GOT3 (cell line): Measurements from ENCODE around the gene HHEX.

Source experiments
- DNase-seq: peaks from one replicate; lab custom pipeline; 2025; ENCODE audit warnings: mixed read lengths; lab: John Stamatoyannopoulos, UW

HHEX gene

GRCh38 chr10:92692697-92693533, 3.2 kb downstream of the HHEX start:
- DNase-seq = no peak

DNA sequence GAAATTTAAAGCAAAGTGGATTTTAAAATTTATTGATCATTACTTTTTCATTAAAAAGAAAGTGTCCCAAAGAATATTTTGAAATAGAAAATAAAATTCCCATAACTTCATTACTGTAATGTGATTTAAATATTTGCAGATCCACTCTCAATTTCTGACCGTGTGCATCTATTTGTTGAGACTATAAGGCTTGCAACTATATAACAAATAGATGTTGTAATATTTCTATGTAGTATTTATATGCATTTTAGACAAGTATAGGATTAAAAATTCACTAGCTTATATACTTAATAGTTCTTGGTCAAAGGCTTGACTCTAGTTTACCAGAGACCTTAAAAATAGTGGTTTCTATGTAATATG, 3.8 kb downstream of the HHEX start:
- no peak for DNase-seq

DNA sequence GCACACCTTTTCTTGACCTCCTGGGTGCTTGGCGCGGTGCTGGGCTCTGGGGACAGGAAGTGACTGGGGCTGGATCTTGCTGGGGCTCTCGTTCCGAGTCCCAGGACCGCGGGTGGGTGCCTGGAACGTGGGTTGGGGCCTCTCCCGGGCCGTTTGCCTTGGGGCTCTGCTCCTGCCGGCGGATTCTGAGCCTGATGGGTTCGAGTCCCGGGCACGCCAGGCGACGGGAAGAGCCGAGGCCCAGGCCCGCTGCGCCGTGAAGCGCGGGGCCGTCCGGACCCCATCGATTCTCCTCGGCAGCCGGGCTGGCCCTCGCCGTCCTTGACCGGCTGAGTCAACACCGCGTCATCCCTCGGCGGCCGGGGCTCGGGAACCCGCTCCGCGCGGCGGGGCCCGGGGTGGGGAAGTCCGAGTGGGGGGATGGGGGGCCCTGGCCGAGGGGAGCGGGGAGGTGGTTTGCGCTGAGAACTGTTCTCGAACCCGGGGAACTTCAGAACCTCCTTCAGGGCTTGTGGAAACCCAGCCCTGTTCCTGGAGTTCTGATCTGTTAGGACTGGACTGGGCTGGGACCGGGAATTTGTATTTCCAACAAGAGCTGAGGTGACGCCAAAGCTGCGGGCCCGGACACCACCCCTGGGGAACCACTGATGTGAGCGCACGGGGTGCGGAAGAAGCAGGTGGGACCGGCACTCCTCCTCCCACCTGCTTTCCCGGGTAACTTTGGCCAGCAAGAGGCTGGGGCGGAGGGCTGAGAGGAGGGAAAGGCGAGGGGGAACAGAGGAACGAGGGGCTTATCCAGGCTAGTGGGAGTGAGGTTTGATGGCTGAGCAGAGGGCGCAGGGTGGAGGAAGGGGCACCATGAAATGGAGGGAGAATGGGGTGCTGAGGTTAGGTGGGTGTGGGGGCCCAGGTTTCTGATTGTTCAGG, 6.2 kb downstream of the HHEX start:
- DNase-seq = no peak

GRCh38 chr10:92696606-92697383, 7.0 kb downstream of the HHEX start:
- no peak for DNase-seq

- no peak for DNase-seq
Measured at GRCh38 chr10:92697663-92698511, 8.1 kb downstream of the HHEX start.

- no peak for DNase-seq
Measured at GRCh38 chr10:92699193-92699517, 9.4 kb downstream of the HHEX start.

DNA sequence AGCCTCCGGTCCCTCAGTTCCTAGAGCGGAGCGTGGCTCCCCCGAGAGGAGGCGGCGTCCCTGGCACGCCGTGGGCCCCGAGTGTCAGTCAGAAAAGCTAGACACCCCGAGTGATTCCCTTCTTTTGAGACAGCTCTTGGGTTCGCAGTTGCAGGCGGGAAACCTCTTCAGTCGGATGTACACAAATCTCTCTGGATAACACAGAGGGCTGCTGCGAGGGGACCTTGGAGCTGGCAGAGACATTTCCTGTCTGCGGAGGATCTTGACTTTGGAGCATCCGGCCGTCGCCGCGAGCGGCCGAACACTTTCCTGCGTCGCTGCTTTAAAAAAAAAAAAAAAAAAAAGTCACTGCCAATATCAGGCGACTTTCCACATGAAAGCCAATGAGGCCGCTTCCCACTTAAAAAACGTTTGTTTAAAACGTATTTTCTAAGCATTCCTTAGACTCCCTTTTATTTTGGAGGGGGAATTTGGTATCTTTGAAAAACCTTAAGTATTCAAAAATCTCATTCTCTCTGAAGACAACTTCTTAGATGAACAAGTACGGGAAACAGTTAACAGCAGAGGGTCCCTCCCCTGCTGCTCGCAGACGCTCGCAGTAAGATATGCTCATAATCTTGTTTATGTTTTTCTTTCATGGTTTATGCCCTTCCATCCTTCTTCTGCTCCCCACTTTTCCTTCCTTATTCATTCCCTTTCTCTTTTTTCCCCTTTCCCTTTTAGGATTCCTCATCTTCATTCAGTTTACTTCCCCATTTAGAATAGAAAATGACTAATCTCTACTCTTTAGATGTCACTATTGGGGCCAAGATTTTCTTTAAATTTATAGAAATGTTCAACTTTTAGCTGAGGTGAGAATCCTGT, 10.0 kb downstream of the HHEX start:
- DNase-seq = no peak

GRCh38 chr10:92702301-92702916, 12.7 kb downstream of the HHEX start:
- DNase-seq = no peak

- DNase-seq = no peak
Measured at GRCh38 chr10:92712016-92712889, 22.5 kb downstream of the HHEX start.

GRCh38 chr10:92714152-92714845, 24.5 kb downstream of the HHEX start:
- no peak for DNase-seq

- DNase-seq = no peak
Measured at GRCh38 chr10:92714872-92715271, 25.1 kb downstream of the HHEX start.

GRCh38 chr10:92719991-92720830, 30.5 kb downstream of the HHEX start:
- DNase-seq = no peak

- no peak for DNase-seq
Measured at GRCh38 chr10:92720831-92721165, 31.0 kb downstream of the HHEX start.

DNA sequence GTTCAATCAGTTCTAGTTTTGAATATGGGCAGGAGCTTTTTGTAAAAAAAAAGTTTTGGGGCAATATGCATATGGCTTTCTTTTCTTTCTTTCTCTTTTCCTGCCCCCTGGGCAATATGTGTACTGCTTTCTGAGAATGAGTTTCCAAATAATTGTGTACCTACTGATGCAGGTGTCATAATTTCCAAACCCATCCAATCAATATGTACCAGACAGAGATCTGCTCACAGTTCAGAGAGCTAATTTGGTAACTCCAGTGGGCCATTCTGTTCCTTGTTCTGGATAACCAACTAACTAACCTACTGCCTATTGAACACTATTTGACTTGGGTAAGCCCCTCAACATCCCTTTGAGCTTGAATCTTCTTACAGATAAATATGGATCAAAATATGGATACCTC, 32.6 kb downstream of the HHEX start:
- DNase-seq = no peak

DNA sequence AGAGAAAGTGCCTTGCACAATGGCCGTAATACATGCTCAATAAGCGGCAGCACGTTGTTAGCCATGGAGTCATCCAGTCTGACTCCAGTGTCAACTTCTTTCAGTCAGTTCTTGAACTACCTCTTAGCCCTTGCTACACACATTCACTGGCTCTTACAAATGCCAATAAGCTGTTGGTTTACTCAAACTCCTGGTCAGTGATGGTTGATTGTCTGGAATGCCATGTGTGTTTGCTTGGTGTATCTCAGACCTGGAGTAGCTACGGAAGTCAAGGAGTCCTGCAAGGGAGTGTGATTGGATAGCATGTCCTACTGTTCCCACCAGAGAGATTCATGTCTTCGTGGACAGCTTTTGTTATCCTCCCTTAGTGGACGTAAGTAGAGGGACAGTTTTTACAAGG, 37.4 kb downstream of the HHEX start:
- no peak for DNase-seq

- no peak for DNase-seq
Measured at GRCh38 chr10:92727550-92727949, 37.8 kb downstream of the HHEX start.

- DNase-seq = no peak
Measured at GRCh38 chr10:92729886-92730285, 40.1 kb downstream of the HHEX start.

GRCh38 chr10:92732958-92733357, 43.2 kb downstream of the HHEX start:
- DNase-seq = no peak
